ENCODE data around the gene BCHE.
"Not testable (repeated sequence)": the region's sequence is repeated elsewhere in the genome, so short reads cannot be mapped to it uniquely, and the experiment has no call there.

The BCHE gene

DNA sequence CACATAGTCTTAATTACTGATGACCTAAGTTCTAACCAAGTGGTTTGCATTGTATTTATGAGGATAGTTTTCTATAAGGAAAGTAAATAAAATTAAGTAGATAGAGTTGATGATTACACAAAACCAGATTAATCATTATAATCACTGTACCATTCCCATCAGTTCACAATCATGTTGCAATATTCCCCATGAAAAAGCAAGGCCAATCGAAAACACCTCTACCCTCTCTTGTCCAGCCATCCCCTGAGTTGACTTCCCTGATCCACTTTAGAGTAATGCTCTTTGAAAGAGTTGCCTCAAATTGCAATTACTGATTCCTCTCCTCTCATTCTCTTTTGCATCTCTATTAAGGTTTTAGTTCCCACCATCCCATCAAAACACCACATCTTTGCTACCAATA, 21.0 kb downstream of the BCHE start:
- no peak for DNase-seq (ENCODE audit: low spot score)

DNA sequence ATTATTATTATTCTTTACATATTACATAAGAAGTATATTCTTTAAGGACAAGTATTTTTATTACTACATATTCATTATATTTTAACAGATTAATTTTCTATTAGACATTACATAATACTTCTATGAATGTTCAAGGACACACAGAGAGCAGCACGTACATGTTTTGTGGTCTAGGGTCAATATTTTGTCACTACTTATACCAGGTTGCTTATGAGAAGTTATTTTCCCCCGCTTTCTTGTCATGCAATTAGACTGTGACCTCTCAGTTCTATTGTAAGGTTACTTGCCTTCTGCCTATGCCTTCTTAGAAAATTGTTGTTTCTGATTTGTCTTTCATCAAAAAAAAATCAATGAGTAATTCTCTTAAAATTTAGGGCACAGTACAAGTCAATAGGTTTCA, 21.5 kb downstream of the BCHE start:
- DNase-seq (ENCODE audit: low spot score): no peak

DNA sequence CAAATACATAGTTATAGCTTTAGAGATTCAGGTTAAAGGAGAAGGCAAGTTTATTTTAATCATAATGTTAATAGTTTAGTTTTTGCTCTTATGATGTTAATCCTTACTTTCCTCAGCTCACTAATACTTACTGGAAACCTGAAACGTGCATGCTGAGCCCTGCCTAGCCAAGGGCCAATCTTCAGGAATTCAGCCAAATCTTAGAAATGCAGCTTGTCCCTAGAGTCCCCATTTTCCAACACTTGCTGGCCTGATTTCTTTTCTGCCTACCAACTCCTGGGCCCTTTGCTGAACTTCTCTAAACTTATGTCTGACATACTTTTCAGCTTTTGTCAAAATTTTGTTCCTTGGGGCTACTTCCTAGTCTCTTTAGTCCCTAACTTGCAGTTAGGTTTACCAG, 22.8 kb downstream of the BCHE start:
- no peak for DNase-seq (ENCODE audit: low spot score)

DNA sequence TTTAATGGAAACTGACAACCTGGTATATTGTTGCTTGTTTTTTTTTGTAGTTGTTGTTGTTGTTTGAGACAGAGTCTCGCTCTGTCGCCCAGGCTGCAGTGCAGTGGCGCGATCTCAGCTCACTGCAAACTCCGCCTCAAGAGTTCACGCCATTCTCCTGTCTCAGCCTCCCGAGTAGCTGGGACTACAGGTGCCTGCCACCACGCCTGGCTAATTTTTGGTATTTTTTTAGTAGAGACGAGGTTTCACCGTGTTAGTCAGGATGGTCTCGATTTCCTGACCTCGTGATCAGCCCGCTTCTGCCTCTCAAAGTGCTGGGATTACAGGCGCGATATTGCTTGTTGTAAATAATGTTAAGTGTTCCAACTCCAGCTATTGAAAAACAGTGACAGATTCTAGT, 29.3 kb downstream of the BCHE start:
- DNase-seq (ENCODE audit: low spot score): not testable (repeated sequence)

DNA sequence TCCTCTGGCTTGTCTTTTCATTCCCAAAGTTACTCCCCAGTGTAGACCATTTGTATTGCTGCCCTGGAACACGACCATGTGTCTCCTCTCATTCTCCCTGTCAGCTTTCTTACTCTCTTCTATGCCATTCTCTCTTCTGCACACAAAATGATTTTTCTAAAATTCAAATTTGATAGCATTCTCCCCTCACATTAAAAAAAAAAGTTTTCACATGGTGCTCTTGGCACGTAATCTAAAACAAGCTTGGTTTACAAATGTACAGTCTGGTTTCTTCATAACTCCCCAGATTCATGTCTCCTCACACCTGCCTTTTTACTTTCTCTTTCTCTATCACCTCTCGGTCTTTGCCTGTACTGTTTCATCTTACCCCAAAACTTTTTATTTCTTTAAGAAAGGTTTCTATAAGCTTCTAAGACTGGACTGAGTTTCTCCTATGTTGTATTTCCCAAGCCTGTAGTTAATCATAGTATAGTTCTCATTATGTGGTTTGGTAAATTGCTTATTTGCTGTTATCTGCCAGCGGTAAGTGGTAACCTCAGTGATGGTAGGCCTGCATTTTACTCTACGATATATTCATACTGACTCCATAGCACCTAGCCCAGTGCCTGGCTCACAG, 31.2 kb downstream of the BCHE start:
- DNase-seq (ENCODE audit: low spot score): no peak

DNA sequence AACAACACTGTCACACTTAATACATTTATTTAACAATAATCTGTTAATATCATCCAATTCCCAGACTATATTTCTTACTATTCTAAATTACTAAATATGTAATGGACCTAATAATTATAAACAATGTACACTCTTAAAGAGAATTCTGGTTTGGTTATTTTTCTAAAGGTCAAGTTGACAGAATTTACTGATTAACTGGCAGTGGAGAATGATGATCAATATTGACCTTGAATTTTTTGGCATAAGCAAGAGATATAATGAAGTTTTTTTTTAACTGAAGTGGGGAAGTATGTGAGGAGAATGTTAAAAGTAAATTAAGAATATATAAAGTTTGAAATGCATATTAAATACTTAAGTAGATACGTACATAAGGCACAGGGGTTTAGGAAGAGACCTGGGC, 33.8 kb downstream of the BCHE start:
- no peak for DNase-seq (ENCODE audit: low spot score)

DNA sequence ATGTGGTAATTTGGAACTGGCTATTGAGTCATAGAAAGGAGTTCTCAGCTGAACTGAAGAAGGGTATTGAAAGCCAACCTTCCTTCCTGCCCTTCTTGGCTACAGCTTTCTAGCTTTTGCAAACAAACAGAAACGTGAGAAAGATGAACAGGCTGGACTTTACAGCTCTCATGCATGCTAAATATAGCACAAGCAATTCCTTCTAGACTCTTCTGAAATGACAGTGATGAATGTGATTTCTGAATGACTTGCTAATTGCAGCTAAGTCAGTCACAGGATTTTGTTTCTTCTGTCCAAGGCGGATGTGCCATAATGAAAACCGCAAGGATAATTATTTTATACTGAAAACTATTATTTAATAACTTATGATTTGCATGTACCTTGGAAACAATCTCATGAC, 36.3 kb downstream of the BCHE start:
- no peak for DNase-seq (ENCODE audit: low spot score)

DNA sequence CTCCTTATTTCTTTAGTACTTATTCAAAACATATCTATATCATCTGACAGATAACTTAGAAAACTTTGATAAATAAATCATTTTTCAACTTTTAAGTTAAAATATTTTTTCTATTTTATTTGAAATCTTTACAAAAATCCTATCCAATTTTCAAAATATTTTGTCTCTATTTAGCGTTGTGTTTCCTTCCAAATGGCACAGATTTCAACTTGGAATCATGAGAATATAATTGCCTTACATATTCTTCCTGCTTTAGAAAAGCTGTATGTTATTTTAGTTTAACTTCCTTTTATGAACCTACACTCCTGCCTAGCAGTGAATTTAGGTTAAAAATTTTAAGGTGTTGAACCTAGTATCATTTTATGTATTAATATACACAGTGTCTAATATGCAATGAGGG, 38.2 kb downstream of the BCHE start:
- DNase-seq (ENCODE audit: low spot score): no peak

DNA sequence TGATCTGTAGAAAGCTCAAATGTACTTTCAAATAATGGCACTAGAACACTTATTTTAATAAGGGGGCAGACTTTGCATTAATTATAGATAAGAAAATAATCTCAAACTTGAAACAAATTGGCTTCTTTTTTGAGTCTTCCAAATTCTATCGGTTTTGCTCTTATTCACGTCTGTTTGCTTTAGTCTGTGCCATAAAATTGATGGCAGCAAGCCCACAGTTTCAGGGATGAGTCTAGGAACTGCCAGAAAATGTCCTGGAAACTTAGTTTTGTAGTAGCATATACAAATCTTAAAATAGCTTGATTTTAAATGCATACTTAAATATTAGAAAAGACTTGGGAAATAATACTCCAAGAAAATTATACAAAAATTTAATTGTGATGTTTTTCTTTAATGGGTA, 39.7 kb downstream of the BCHE start:
- no peak for DNase-seq (ENCODE audit: low spot score)

DNA sequence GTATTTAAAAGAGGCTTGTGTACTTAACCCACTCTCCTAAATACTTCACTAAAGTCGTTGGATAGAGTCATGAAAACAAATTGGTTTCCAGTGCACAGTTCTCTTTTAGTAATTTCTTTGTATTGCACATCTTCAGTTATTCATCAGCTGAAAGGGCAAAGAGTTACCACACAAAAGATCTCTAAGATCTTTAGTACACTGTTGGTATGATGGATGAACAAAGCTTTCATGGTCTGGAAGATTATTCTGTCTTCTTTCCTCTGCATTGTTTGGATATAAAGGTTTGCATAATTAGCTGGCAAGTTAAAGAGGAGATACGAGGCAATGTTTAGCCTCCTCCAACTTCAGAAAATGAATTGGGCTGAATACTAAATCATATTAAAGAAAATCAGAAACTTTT, 40.5 kb downstream of the BCHE start:
- no peak for DNase-seq (ENCODE audit: low spot score)

DNA sequence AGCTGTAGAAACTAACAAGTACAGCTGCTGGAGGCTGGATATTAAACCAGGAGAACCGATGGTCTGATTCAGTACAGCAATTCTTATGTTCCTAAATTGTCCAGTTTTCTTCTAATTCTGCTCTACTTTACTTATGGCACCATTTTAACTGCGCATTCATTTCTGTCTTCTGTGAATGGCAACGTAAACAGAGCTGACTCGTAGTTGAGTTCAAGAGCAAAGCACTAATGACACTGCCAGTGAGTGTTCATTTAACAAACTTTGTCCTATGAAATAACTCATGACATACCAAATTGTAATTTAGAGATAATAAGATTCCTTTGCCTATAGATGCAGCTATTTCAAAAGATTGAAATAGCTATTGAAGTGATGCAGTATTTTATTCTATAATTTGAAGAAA, 48.7 kb downstream of the BCHE start:
- no peak for DNase-seq (ENCODE audit: low spot score)

DNA sequence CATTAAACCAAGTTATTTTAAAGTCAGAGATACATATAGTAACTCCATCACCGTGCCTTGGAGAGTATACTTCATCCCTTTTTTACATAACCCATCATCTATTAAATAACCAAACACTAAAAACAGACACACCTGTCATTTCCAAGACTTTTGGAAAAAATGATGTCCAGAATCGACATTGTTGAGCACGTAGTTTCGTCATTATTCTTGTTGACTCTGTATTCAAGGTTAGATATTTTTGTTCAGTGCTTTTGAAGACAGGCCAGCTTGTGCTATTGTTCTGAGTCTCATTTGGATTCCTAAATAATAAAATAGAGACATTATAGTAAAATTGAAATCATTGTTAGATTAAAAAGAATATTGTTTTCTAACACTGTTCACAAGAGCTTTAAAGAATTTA, 51.2 kb downstream of the BCHE start:
- DNase-seq (ENCODE audit: low spot score): no peak

DNA sequence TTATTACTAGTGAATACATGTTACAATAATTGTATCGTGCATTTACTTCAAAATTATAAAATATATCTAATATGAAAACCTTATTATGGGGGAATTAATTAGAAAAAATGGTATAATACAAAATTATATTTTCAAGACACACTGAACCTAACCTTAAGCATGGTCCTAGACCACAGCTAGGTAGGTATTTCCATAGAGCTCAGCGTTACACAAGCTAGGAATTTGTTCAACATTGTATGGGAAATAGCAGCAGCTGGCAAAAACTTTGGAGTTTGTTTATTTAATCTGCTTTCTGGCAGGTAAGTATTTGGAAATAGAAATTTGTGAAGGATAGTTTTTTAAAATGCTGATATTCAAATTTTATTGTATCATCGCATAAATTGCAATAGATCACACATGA, 52.9 kb downstream of the BCHE start:
- DNase-seq (ENCODE audit: low spot score): no peak

DNA sequence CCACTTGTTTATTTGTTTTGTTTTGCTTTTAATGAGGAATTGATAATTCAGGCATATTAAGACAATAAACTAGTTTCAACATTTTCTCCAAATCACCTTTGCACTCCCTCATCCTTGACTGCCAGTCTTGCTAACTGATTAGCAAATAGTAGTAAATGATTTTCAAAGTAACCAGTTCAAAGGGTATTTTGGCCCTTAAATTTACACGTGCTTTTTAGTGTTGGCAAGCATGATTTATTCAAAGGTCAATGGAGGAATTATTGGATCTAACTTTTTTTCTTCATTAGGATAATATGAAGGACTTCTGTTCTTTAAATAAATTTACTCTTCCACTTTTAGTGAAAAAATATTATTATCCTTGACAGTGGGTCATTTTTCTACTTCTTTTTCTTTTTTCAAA, 53.8 kb downstream of the BCHE start:
- DNase-seq (ENCODE audit: low spot score): no peak

DNA sequence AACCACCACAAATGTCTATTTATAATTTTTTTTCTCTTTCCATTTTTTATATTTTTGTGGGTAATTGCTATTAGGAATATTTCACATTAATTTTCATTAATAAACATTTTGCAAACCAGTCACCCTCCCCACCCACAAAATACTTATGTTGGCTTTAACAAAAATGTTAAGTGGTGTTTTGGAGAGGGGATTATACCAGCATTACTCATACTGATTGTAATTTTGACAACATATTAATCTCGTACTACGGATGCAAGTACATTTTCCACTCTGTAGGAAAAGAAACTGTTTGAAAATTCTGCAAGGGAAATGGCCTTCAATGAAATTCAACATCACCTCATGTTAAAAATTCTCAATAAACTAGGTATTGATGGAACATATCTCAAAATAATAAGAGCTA, 58.3 kb downstream of the BCHE start:
- DNase-seq (ENCODE audit: low spot score): no peak

DNA sequence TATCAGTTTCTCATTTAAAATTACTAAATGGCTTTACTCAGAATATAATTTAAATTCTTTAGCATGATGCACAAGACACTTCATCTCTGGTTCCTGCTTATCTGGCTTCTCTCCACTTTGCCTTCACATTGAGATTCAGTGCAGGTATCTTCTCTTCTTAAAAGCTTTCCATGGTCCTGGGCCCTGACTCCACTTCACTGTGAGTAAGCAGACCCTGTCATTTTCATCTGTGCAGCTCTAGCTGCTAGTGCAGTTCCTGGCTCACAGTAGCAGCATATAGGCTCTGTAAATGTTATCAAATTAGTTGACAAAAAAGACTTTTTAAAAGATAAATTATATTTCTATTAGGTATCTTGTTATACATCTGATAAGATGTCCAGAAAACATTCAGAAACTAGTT, 58.8 kb downstream of the BCHE start:
- DNase-seq (ENCODE audit: low spot score): no peak

DNA sequence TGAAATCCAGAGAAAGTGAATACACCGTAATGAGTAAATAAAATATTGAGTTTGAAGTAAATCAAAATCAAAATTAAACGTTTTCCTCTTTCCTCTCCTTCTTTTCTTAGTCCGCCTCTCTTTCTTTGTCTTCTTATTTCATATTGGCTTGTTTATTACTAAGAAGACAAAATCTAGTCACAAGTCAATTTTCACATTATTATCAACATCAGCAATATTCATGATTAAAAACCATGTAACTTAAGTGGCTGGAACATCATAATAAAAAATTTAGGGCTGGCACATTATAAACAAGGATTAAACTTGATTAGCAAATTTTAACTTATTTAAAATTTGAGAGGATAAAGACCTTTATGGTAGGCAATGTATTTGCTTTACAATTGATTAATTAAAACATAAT, 61.4 kb downstream of the BCHE start:
- no peak for DNase-seq (ENCODE audit: low spot score)

DNA sequence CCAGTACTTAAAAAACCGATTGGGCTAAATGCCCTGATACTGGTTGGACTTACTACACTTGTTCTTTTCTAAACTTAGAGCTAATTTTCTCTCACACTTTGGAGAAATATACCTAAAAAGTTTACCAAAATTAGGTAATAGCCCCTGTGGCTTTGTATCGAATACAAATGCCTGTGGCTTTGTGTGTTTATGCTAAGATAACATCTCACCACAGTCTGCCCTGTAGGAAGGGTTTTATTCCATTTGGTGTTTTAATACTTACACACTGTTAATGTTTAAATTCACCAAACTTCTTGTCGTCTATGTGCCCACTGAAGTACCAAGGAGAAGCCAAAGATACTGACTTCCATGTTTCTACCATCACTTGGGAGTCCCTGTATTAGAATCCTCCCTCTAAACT, 66.4 kb downstream of the BCHE start:
- DNase-seq (ENCODE audit: low spot score): no peak

DNA sequence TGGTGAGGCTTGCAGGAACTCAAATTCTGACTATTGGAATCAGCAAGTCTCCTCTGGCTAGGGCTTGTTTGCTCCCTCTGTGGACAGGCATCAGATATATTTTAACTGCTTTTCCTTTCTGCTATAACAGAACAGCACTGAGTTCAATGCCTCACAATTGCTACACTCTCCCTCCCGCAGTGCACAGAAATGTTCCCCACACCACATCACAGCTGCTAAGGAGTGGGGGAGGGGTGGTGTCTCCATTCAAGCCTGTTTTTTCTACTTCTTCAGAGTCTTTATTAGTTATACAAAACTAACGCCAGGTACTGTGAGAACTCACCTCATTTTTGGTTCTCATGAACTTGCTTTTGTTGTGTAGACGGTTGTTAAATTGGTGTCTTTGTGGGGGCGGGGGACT, 68.5 kb downstream of the BCHE start:
- DNase-seq (ENCODE audit: low spot score): no peak

DNA sequence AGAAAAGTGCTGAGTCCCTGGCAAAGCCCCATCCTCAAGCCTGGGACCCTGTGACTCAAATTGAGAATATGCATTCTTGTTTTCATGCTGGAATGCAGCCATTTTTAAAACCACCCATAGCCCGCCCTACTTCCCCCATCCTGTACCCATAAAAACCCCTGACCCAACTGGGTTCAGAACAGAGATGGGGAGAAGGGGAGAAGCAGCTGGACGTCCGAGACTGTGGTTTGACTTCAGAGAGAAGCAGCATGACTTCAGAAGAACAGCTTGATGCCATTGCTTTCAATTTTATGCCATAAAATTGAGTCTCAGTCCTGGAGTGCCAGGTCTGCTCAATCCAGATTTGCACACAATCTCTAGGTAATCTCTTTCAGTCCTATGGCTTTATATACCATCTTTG, 78.2 kb downstream of the BCHE start:
- no peak for DNase-seq (ENCODE audit: low spot score)

DNA sequence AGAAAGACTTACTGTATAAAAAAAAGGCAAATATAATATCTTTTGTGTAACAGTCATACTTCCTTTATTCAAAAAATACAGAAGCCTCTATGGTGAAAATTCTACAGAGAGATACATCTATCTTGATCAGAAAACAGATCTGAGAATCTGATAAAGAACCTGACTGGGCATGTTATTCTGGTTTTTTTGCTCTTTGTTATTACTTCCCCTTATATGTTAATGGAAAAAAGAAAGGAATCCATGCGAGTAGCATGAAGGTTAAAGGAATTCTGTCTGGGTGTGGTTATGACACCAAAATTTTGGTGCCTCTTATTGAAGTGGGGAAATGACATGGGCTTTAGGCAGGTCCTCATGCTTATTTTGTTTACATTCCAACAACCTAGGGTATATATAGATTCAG, 81.7 kb downstream of the BCHE start:
- no peak for DNase-seq (ENCODE audit: low spot score)

DNA sequence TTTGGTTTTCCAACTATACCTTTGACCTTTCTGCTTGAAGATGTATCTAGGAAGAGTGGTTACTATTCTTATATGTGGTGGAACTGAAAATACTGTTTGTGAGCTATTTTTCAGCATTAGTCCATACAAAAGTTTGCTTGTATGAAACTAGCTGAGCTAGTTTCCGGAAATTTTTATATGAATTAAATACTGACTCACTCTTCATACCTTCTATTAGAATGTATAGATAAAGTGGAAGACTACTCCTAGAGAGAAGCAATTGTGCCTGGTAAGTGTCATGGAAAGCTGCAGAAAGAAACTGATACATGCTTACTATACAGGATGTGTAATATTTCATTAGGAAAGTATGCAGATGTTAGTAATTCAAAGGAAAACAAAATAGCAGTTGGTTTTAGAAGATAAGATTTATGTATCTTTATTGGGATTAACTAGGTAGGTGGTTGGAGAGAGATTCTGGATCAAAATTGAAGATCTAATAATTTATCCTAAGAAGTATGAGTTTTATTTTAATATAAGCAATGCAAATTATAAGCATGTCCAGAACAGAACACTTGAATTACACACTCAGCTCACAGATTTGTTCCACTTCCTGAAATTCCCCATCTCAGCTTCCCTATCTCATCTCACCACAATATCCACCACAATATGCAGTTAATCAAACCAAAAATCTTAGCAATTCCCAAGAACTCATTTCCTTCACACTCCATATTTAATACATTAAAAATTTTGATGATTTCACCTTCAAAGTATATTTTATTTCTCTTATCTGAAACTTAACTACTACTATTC, 82.8 kb downstream of the BCHE start:
- no peak for DNase-seq (ENCODE audit: low spot score)

DNA sequence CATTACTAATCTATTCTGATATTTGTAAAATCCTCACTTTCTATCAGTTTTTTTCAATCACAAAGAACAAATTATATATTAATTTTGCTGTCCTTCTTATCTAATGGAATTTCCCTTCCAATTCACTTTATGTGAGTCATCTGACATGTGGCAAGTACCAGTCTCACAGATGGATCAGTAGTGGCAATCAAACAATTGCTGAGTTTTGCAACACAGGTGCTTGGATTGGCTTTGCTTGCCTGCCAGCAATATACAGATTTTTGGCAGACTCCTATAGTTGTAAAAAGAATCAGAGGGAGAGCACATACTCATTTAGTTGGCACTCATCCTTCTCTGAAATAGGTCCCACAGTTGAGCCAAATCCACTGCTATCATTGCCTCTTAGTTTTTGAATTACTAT, 83.7 kb downstream of the BCHE start:
- DNase-seq (ENCODE audit: low spot score): peak; percentile 1

DNA sequence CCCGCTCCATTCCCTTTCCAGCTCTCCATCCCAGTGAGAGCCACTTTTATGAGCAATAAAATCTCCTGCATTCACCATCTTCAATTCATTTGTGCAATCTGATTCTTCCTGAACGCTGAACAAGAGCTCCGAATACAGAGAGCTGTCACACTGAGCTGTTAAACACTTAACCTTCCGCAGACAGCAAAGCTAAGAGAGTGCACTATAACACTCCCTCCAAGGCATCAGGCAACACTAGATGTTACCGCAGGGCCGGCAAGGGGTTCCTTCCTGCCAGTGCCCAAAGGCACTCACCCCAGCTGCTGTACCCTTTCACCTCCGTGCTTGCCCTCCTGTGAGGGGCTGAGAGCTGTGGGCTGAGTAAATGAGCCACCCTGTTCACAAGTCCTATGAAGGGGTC, 85.6 kb downstream of the BCHE start:
- no peak for DNase-seq (ENCODE audit: low spot score)
